Esophagus muscularis mucosa (tissue), 4 donors: ENCODE results near the gene PSPC1. TPM values are rescaled to one million over a fixed set of nuclear protein-coding genes. Genes with fewer than 3 reads are reported as not detected.
"Not testable (repeated sequence)": the region's sequence is repeated elsewhere in the genome, so short reads cannot be mapped to it uniquely, and the experiment has no call there.

ENCODE experiments used
- DNase-seq: peaks from one replicate; pipeline ENCODE4 v3.0.0-alpha.2; 2017; ENCODE audit errors: extremely low spot score
- H3K27ac ChIP-seq, 4 donors: fragments of 200-600 bp; sonication (generic); replicated peaks in 1 of 4; 1 replicate in 3 of 4; 2 replicates in 1 of 4; pipeline ENCODE4 v1.5.1; 2016 to 2019; ENCODE audit warnings: mild to moderate bottlenecking in 1 of 4
- H3K27me3 ChIP-seq, 4 donors: fragments of 200-600 bp; sonication (generic); one replicate each; pipeline versions ENCODE4 v1.5.1 to v1.6.0; 2016 to 2019
- H3K36me3 ChIP-seq, 4 donors: fragments of 200-600 bp; sonication (generic); one replicate each; pipeline ENCODE4 v1.5.1; 2016 to 2019
- H3K4me1 ChIP-seq, 4 donors: fragments of 200-600 bp; sonication (generic); one replicate each; pipeline ENCODE4 v1.5.1; 2016 to 2019
- H3K4me3 ChIP-seq, 4 donors: fragments of 200-600 bp; sonication (generic); 1 replicate in 2 of 4; 2 replicates in 2 of 4; pipeline ENCODE4 v1.5.1; 2016 to 2019; ENCODE audit warnings: mild to moderate bottlenecking in 4 of 4, moderate library complexity in 1 of 4
- H3K9me3 ChIP-seq, 4 donors: fragments of 200-600 bp; sonication (generic); 1 replicate in 3 of 4; 2 replicates in 1 of 4; pipeline ENCODE4 v1.5.1; 2016 to 2019
- EP300 ChIP-seq: sonication (generic); formaldehyde crosslinking; IDR thresholded peaks from one replicate; pipeline ENCODE4 v1.6.1; 2017; ENCODE audit warnings: antibody characterized with exemption
- POLR2A ChIP-seq: fragments of 450-650 bp; IDR thresholded peaks from one replicate; pipeline ENCODE4 v1.6.1; 2017; ENCODE audit warnings: antibody characterized with exemption, moderate library complexity, mild to moderate bottlenecking, low read depth
- POLR2AphosphoS5 ChIP-seq, 2 donors: sonication (generic); formaldehyde crosslinking; IDR thresholded peaks; one replicate each; pipeline ENCODE4 v1.6.1; 2017; ENCODE audit warnings: antibody characterized with exemption in 2 of 2
- WGBS: methylation state at CpG from one replicate; pipeline ENCODE4 v1.1.5; 2018; 5-methylcytosine and 5-hydroxymethylcytosine counted together
- intact Hi-C: fragments of 100-400 bp; cut with DNase I; formaldehyde crosslinking; loops from one replicate; pipeline ENCODE4 v1.15.1; 2023
- total RNA-seq, 4 donors: library from RNA; depleted of rRNA; stranded (reverse); fragments of >200 nt; gene quantifications; one replicate each; pipeline versions ENCODE4 v1.1.0 to v1.2.1, GENCODE V29; 2016
- TF ChIP-seq, protein P1 (sequence below), 3 experiments: fragments of 200-600 bp in 2 of 3; fragments of 450-650 bp in 1 of 3; sonication (generic) in 2 of 3; IDR thresholded peaks; one replicate each; pipeline ENCODE4 v1.5.1; 2017 to 2019; ENCODE audit warnings: antibody characterized with exemption in 3 of 3, mild to moderate bottlenecking in 2 of 3, moderate library complexity in 1 of 3

PSPC1 gene, protein sequence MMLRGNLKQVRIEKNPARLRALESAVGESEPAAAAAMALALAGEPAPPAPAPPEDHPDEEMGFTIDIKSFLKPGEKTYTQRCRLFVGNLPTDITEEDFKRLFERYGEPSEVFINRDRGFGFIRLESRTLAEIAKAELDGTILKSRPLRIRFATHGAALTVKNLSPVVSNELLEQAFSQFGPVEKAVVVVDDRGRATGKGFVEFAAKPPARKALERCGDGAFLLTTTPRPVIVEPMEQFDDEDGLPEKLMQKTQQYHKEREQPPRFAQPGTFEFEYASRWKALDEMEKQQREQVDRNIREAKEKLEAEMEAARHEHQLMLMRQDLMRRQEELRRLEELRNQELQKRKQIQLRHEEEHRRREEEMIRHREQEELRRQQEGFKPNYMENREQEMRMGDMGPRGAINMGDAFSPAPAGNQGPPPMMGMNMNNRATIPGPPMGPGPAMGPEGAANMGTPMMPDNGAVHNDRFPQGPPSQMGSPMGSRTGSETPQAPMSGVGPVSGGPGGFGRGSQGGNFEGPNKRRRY
- 10 to 100 TPM; 35.0 to 53.8 (median 48.4) TPM for total RNA-seq

DNA sequence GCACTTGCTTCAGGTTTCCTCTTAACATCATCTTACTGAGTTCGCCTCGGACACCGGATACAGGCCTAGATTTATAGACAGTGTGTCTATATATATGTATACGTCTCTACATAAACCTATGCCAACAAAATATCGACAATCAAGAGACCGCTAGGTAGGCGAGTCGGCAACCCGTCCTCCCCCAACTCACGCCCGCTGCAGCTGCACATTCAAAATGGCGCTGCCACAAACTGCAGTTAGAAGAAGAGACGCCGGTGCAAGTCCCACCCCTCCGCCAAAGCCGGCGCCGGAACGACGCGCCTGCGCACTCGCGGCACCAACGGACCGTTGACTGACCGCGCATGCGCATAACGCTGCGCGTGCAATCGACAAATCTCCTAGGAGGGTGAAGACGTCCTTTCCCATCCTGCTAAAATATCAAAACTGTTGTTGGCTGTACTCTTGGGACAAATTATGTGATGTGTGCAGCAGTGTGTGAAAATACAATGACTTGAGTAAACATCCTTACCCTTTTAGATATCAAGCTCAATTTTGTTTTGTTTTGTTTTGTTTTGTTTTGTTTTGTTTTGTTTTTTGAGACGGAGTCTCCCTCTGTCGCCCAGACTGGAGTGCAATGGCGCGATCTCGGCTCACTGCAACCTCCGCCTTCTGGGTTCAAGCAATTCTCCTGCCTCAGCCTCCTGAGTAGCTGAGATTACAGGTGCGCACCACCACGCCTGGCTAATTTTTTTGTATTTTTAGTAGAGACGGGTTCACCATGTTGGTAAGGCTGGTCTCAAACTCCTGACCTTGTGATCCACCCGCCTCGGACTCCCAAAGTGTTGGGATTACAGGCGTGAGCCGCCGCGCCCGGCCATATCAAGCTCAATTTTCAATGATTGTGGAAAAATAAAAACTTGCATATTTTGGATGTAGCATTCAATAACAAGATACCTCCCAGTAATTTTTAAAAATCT, at the start of gene PSPC1:
PSPC1 (minus strand) TSS at position 219 of the 956 bp plus-strand sequence; CDS start at position 31, 188 bp downstream.
- WGBS: 31% methylated on average over 34 of the region's 50 CpGs
- intact Hi-C loops: loop anchor here (2.0 to 10.0 kb wide), 3 partner anchors 80 to 174 kb away; partner anchors contain the start of genes ZMYM2 and ZMYM5
- H3K36me3 ChIP-seq, H3K27me3 ChIP-seq, H3K9me3 ChIP-seq: not testable (repeated sequence)
- TF ChIP-seq, protein P1, sequence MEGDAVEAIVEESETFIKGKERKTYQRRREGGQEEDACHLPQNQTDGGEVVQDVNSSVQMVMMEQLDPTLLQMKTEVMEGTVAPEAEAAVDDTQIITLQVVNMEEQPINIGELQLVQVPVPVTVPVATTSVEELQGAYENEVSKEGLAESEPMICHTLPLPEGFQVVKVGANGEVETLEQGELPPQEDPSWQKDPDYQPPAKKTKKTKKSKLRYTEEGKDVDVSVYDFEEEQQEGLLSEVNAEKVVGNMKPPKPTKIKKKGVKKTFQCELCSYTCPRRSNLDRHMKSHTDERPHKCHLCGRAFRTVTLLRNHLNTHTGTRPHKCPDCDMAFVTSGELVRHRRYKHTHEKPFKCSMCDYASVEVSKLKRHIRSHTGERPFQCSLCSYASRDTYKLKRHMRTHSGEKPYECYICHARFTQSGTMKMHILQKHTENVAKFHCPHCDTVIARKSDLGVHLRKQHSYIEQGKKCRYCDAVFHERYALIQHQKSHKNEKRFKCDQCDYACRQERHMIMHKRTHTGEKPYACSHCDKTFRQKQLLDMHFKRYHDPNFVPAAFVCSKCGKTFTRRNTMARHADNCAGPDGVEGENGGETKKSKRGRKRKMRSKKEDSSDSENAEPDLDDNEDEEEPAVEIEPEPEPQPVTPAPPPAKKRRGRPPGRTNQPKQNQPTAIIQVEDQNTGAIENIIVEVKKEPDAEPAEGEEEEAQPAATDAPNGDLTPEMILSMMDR (IDR thresholded peaks at IDR 0.05): peak in 1 of 3 experiments; percentile 14
- peak; percentile 96 to 97 for TF ChIP-seq POLR2AphosphoS5 (IDR thresholded peaks at IDR 0.05)
- TF ChIP-seq POLR2A: peak; percentile 43
- Histone ChIP-seq H3K4me3 (peak within 1 kb of the TSS; percentile 87 to 98 (median 93)), H3K4me1 (peaks cover 6 to 11% (median 11%) of the 10 kb centered on the region in 4 donors), H3K27ac (peak within 1 kb of the TSS; percentile 93 to 98 (median 96))
- peak; percentile 98 for DNase-seq

DNA sequence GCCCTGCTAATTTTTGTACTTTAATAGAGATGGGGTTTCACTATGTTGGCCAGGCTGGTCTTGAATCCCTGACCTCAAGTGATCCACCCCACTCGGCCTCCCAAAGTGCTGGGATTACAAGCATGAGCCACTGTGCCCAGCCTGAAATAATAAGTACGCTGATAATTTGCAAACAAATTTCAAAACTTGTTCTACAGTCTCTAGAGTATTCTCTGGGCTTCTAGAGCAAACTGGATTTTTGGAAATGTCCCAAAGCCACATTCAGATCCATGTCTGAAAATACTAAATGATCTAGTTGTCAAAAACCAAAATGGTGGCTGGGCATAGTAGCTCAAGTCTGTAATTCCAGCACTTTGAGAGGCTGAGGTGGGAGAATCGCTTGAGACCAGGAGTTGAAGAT, 39.9 kb upstream of the PSPC1 start:
- Histone ChIP-seq H3K27ac (no peak overlapping the region), H3K4me3 (no peak overlapping the region), H3K36me3 (peaks cover 26 to 71% (median 34%) of the 10 kb centered on the region in 4 donors), H3K27me3 (no peaks in the 10 kb centered on the region), H3K4me1 (no peaks in the 10 kb centered on the region), H3K9me3 (no peaks in the 10 kb centered on the region)
- intact Hi-C loops: no loop called here
- 86% methylated on average over 3 of the region's 3 CpGs for WGBS
- TF ChIP-seq, protein P1 (IDR thresholded peaks at IDR 0.05): no peak
- TF ChIP-seq POLR2AphosphoS5 (IDR thresholded peaks at IDR 0.05) (no peak), EP300 (no peak), POLR2A (no peak)
- DNase-seq: no peak

DNA sequence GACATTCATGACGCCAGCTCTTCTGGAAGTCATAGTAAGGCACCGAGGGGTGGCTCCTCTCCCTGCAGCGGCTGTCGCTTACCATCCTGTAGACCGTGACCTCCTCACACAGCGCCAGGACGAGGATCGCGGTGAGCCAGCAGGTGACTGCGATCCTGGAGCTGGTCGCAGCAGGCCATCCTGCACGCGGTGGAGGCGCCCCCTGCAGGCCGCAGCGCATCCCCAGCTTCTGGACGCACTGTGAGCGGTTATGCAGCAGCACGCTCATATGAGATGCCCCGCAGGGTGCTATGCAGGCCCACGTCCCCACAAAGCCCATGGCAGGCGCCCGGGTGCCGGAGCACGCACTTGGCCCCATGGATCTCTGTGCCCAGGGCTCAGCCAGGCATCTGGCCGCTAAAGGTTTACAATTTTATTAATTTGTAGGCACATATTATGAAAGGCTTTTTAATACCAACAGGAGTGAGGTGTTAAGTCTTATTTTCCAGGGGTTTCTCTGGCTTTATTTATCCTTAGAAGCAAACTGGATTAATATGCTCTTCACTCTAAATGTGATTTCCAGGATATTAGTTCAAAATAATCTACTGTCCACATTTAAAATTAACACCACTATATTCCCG, 35.6 kb upstream of the PSPC1 start:
- Histone ChIP-seq H3K27ac (no peak overlapping the region), H3K36me3 (peaks cover 8 to 56% (median 29%) of the 10 kb centered on the region in 4 donors), H3K4me1 (no peaks in the 10 kb centered on the region), H3K27me3 (no peaks in the 10 kb centered on the region), H3K9me3 (no peaks in the 10 kb centered on the region), H3K4me3 (no peak overlapping the region)
- TF ChIP-seq, protein P1 (IDR thresholded peaks at IDR 0.05): peak; percentile 14 to 51 (median 14)
- TF ChIP-seq POLR2A: no peak
- 73% methylated on average over 3 of the region's 27 CpGs for WGBS
- DNase-seq: no peak
- intact Hi-C loops: no loop called here

DNA sequence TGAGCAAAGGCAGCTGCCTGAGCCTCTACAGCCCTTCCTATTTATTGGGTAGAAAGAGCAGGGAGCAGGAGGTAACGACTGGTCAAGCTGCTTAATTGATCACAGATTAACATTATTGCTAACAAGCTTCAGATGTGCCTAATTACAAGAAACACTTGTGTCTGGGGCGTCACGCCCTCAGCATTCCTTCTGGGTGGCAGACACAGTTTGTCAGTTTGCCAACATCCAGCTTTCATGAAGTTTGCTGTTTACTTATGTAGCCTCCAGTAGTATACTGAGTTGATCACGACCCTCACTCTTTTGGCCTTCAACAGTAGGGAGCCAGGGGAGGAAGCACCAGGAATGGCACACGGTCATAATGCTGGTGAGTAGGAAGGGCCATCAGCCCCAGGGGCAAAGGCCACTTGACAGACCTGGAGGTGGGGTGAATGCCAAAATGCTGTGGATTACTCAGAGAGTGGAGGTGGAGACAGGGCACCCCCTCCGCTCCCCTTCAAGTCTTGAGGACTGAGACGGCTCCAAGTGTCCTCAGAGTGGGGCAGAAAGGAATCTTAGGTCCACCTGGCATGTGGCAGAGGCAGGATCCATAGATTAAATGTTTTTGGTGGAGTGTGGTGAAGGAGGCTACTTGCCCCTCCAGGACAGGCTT, 34.9 kb upstream of the PSPC1 start:
- H3K4me3 ChIP-seq: no peak overlapping the region
- TF ChIP-seq EP300 (no peak), POLR2AphosphoS5 (IDR thresholded peaks at IDR 0.05) (no peak), POLR2A (no peak)
- TF ChIP-seq, protein P1 (IDR thresholded peaks at IDR 0.05): no peak
- H3K27me3 ChIP-seq: no peaks in the 10 kb centered on the region
- intact Hi-C loops: no loop called here
- H3K9me3 ChIP-seq: no peaks in the 10 kb centered on the region
- no peaks in the 10 kb centered on the region for H3K4me1 ChIP-seq
- no peak overlapping the region for H3K27ac ChIP-seq
- WGBS: 90% methylated on average over 7 of the region's 7 CpGs
- peaks cover 8 to 51% (median 25%) of the 10 kb centered on the region in 4 donors for H3K36me3 ChIP-seq
- DNase-seq: no peak
